HL-60 (cell line): ENCODE measurements around the gene SLC15A5.

Experiments
- DNase-seq, 2 experiments: peaks; one replicate each; pipeline ENCODE4 v3.0.0-alpha.2; 2010 to 2020; ENCODE audit warnings: low read depth in 1 of 2, low spot score in 1 of 2
- H3K27ac ChIP-seq: fragments of 250-450 bp; sonication (Bioruptor Pico); replicated peaks from 2 replicates; pipeline ENCODE4 v1.5.1; 2020; ENCODE audit warnings: mild to moderate bottlenecking, moderate library complexity
- H3K27me3 ChIP-seq: fragments of 250-450 bp; sonication (Bioruptor Pico); 2 replicates; pipeline ENCODE4 v1.5.1; 2021; ENCODE audit warnings: mild to moderate bottlenecking, moderate library complexity; ENCODE audit not compliant: insufficient read depth, poor library complexity, severe bottlenecking
- H3K4me3 ChIP-seq: replicated peaks from 2 replicates; pipeline ENCODE4 v1.5.1; 2011; ENCODE audit warnings: mild to moderate bottlenecking, control low read depth, low read length; ENCODE audit not compliant: insufficient read depth
- CTCF ChIP-seq: IDR thresholded peaks from one replicate; pipeline ENCODE4 v1.5.1; 2011; ENCODE audit warnings: low read length, control low read depth, inconsistent platforms; ENCODE audit not compliant: insufficient read depth
- GABPA ChIP-seq: IDR thresholded peaks from 2 replicates; pipeline ENCODE4 v1.6.1; 2012; ENCODE audit warnings: low read depth
- POLR2AphosphoS5 ChIP-seq: IDR thresholded peaks from 2 replicates; pipeline ENCODE4 v1.6.1; 2012; ENCODE audit warnings: low read depth
- SPI1 ChIP-seq: IDR thresholded peaks from 2 replicates; pipeline ENCODE4 v1.6.1; 2012; ENCODE audit warnings: low read depth, mild to moderate bottlenecking, borderline replicate concordance
- TF ChIP-seq, protein P1 (sequence below): IDR thresholded peaks from 2 replicates; pipeline ENCODE4 v1.6.1; 2012; ENCODE audit warnings: low read depth; ENCODE audit not compliant: insufficient replicate concordance

SLC15A5 gene

GRCh38 chr12:16183541-16183940, 93.9 kb downstream of the SLC15A5 start:
- no peaks in the 10 kb centered on the region for H3K27me3 ChIP-seq
- DNase-seq, result no peak
- no peak for TF ChIP-seq POLR2AphosphoS5
- TF ChIP-seq, protein P1, sequence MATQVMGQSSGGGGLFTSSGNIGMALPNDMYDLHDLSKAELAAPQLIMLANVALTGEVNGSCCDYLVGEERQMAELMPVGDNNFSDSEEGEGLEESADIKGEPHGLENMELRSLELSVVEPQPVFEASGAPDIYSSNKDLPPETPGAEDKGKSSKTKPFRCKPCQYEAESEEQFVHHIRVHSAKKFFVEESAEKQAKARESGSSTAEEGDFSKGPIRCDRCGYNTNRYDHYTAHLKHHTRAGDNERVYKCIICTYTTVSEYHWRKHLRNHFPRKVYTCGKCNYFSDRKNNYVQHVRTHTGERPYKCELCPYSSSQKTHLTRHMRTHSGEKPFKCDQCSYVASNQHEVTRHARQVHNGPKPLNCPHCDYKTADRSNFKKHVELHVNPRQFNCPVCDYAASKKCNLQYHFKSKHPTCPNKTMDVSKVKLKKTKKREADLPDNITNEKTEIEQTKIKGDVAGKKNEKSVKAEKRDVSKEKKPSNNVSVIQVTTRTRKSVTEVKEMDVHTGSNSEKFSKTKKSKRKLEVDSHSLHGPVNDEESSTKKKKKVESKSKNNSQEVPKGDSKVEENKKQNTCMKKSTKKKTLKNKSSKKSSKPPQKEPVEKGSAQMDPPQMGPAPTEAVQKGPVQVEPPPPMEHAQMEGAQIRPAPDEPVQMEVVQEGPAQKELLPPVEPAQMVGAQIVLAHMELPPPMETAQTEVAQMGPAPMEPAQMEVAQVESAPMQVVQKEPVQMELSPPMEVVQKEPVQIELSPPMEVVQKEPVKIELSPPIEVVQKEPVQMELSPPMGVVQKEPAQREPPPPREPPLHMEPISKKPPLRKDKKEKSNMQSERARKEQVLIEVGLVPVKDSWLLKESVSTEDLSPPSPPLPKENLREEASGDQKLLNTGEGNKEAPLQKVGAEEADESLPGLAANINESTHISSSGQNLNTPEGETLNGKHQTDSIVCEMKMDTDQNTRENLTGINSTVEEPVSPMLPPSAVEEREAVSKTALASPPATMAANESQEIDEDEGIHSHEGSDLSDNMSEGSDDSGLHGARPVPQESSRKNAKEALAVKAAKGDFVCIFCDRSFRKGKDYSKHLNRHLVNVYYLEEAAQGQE, result no peak
- TF ChIP-seq CTCF, result no peak
- no peak for TF ChIP-seq SPI1
- TF ChIP-seq GABPA, result no peak
- H3K27ac ChIP-seq, result no peak overlapping the region
- no peak overlapping the region for H3K4me3 ChIP-seq

DNA sequence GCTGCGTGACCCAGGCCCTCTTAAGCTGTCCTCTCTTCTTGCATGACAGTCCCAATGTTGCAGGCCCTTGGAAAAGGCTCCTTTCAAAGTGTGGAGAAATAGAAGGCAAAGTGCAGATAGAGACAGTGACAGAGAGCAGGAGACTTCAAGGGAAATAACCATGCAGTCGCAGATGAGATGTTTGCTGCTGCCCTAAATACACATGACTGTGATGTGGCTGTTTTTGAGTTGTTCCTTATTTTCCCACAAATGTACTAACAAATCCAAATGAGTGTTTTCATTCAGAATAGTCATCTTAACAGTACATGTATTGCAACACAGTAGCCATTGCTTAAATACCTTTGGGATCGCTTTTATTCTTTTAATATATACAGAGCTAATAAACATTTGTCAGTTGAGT, 101.6 kb downstream of the SLC15A5 start:
- DNase-seq, result no peak
- TF ChIP-seq CTCF, result no peak
- no peak for TF ChIP-seq GABPA
- TF ChIP-seq, protein P1, result no peak
- TF ChIP-seq POLR2AphosphoS5, result no peak
- TF ChIP-seq SPI1, result no peak
- Histone ChIP-seq H3K4me3 (no peak overlapping the region), H3K27me3 (no peaks in the 10 kb centered on the region), H3K27ac (no peak overlapping the region)

GRCh38 chr12:16174282-16174681, 103.2 kb downstream of the SLC15A5 start:
- H3K4me3 ChIP-seq, result no peak overlapping the region
- TF ChIP-seq CTCF (no peak), SPI1 (no peak), GABPA (no peak), POLR2AphosphoS5 (no peak)
- TF ChIP-seq, protein P1, result no peak
- H3K27me3 ChIP-seq, result no peaks in the 10 kb centered on the region
- no peak overlapping the region for H3K27ac ChIP-seq
- no peak for DNase-seq
